IMR-90 (cell line): ENCODE data around the gene EDARADD.

Experiments used
- BHLHE40 ChIP-seq: fragments of 150-350 bp; IDR thresholded peaks from 2 replicates; pipeline ENCODE4 v1.6.1; 2016; ENCODE audit warnings: mild to moderate bottlenecking, low read depth, low read length
- CEBPB ChIP-seq: IDR thresholded peaks from 2 replicates; pipeline ENCODE4 v1.6.1; 2012; ENCODE audit warnings: low read depth, low read length, improper control_type of control experiment
- CHD1 ChIP-seq: IDR thresholded peaks from 2 replicates; pipeline ENCODE4 v1.6.1; 2012; ENCODE audit warnings: low read depth, low read length, improper control_type of control experiment
- CTCF ChIP-seq: conservative IDR thresholded peaks from 2 replicates; pipeline ENCODE4 v1.5.1; 2012; ENCODE audit warnings: mild to moderate bottlenecking, low read depth, low read length, improper control_type of control experiment
- MAFK ChIP-seq: IDR thresholded peaks from 2 replicates; pipeline ENCODE4 v1.6.1; 2012; ENCODE audit warnings: low read depth, low read length, improper control_type of control experiment
- MAZ ChIP-seq: IDR thresholded peaks from 2 replicates; pipeline ENCODE4 v1.6.1; 2012; ENCODE audit warnings: low read depth, mild to moderate bottlenecking, low read length, improper control_type of control experiment, moderate library complexity, borderline replicate concordance
- MXI1 ChIP-seq: IDR thresholded peaks from 2 replicates; pipeline ENCODE4 v1.6.1; 2012; ENCODE audit warnings: low read depth, mild to moderate bottlenecking, low read length, moderate library complexity, borderline replicate concordance
- NFE2L2 ChIP-seq: fragments of 150-350 bp; IDR thresholded peaks from 2 replicates; pipeline ENCODE4 v1.6.1; 2016; ENCODE audit warnings: low read depth, mild to moderate bottlenecking, low read length
- POLR2A ChIP-seq: IDR thresholded peaks from 2 replicates; pipeline ENCODE4 v1.6.1; 2012; ENCODE audit warnings: mild to moderate bottlenecking, low read depth, low read length
- RCOR1 ChIP-seq: IDR thresholded peaks from 2 replicates; pipeline ENCODE4 v1.6.1; 2012; ENCODE audit warnings: mild to moderate bottlenecking, low read length, improper control_type of control experiment; ENCODE audit not compliant: insufficient replicate concordance

GRCh38 chr1:236350308-236350707 is 43.8 kb upstream of the EDARADD start:
- TF ChIP-seq POLR2A (no peak), NFE2L2 (no peak), CTCF (no peak), CEBPB (no peak), RCOR1 (no peak), MAFK (no peak), MAZ (no peak), BHLHE40 (no peak), CHD1 (no peak), MXI1 (no peak)
